ENCODE data around the gene DOCK10. TPM values are rescaled to one million over a fixed set of nuclear protein-coding genes. Genes with fewer than 3 reads are reported as not detected.

DOCK10 gene
- total RNA-seq: 10 to 100 TPM in 1 of 9 donors, 1 to 10 TPM in 7, under 1 TPM in 1; 0.31 to 28.6 (median 2.1) TPM
- 1 to 10 TPM; 1.0 to 2.0 TPM for polyA plus RNA-seq
- long read RNA-seq, donor 1: 0 reads
- long read RNA-seq, donor 2, partial matches to known transcripts: 1 of 1 reads
- long read RNA-seq, donor 2, other reads (novel, unspliced or antisense): 0 of 1 reads
- long read RNA-seq, donor 3: 0 reads

GRCh38 chr2:225041851-225042799 lies at the start of gene DOCK10:
Gene DOCK10 (minus strand): TSS chr2:225042468. CDS start chr2:225042374, 94 bp downstream.
- peaks cover 0 to 39% (median 0%) of the 10 kb centered on the region in 12 donors for H3K4me1 ChIP-seq
- H3K9me3 ChIP-seq: no peaks in the 10 kb centered on the region
- TF ChIP-seq, protein P1, sequence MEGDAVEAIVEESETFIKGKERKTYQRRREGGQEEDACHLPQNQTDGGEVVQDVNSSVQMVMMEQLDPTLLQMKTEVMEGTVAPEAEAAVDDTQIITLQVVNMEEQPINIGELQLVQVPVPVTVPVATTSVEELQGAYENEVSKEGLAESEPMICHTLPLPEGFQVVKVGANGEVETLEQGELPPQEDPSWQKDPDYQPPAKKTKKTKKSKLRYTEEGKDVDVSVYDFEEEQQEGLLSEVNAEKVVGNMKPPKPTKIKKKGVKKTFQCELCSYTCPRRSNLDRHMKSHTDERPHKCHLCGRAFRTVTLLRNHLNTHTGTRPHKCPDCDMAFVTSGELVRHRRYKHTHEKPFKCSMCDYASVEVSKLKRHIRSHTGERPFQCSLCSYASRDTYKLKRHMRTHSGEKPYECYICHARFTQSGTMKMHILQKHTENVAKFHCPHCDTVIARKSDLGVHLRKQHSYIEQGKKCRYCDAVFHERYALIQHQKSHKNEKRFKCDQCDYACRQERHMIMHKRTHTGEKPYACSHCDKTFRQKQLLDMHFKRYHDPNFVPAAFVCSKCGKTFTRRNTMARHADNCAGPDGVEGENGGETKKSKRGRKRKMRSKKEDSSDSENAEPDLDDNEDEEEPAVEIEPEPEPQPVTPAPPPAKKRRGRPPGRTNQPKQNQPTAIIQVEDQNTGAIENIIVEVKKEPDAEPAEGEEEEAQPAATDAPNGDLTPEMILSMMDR (IDR thresholded peaks at IDR 0.05): no peak
- no peak for TF ChIP-seq POLR2A (IDR thresholded peaks at IDR 0.05)
- peak in 2 of 4 donors; percentile 50 to 62 for ATAC-seq
- peak within 1 kb of the TSS; percentile 22 to 81 (median 52) for H3K4me3 ChIP-seq
- H3K27ac ChIP-seq: peak within 1 kb of the TSS in 3 of 12 donors; percentile 26 to 87 (median 34)
- H3K36me3 ChIP-seq: no peaks in the 10 kb centered on the region
- peaks cover 0 to 43% (median 24%) of the 10 kb centered on the region in 9 donors for H3K27me3 ChIP-seq
- intact Hi-C loops (cut with DNase I): no loop called here
- DNase-seq: peak in 3 of 5 donors; percentile 30 to 64 (median 38)
- 1% methylated on average over 40 to 113 of the region's 113 CpGs for WGBS, 4 donors

DNA sequence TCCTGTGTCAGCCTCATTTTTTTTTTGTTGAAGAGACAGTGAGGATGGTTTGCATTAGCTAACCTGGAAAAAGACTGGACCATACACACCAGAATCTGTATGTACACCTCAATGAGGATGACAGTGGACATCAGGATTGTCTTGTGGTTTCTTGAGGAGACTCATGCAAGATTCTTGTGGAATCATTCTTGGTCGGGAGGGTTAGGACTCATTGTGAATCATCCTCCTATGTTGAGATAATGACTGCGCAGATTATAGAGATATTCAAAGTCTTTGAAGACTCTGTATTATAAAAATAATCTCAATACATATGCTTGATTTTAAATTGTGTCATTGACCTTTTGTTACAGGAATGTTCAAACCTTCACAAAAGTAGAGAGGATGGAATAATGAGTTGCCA lies 49.1 kb upstream of the DOCK10 start:
- WGBS, 4 donors: 84 to 92% (median 88%) methylated on average over 2 of the region's 2 CpGs
- H3K36me3 ChIP-seq: no peaks in the 10 kb centered on the region
- no peak for DNase-seq
- no peaks in the 10 kb centered on the region for H3K4me1 ChIP-seq
- TF ChIP-seq POLR2A (IDR thresholded peaks at IDR 0.05): no peak
- TF ChIP-seq, protein P1 (IDR thresholded peaks at IDR 0.05): no peak
- no peak for ATAC-seq
- no peaks in the 10 kb centered on the region for H3K9me3 ChIP-seq
- H3K27me3 ChIP-seq: peaks cover 0 to 4% (median 0%) of the 10 kb centered on the region in 9 donors
- intact Hi-C loops (cut with DNase I): no loop called here
- H3K27ac ChIP-seq: no peak overlapping the region
- H3K4me3 ChIP-seq: no peak overlapping the region

DNA sequence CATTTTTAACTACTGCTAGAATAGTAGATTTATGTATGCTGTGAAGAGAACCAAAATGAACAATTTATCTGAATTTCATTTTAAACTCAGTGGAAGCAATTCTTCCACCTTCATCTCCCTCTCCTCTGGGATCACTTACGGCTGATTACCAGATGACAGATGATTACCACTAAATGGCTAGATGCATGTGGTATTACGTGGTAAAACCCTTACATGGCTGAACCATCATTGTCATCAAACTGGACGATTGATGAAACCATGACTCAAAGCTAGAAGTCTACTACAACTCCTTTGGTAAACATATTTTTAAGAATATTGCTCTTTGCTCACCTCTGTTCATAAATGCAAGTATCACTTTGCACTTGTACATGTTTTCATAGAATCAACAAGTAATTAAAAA lies 48.5 kb upstream of the DOCK10 start:
- Histone ChIP-seq H3K9me3 (no peaks in the 10 kb centered on the region), H3K27me3 (peaks cover 0 to 4% (median 0%) of the 10 kb centered on the region in 9 donors), H3K36me3 (no peaks in the 10 kb centered on the region), H3K4me1 (no peaks in the 10 kb centered on the region), H3K27ac (no peak overlapping the region), H3K4me3 (no peak overlapping the region)
- 65 to 79% (median 69%) methylated on average over 3 of the region's 3 CpGs for WGBS, 4 donors
- DNase-seq: no peak
- no peak for ATAC-seq
- TF ChIP-seq, protein P1 (IDR thresholded peaks at IDR 0.05): no peak
- no peak for TF ChIP-seq POLR2A (IDR thresholded peaks at IDR 0.05)
- intact Hi-C loops (cut with DNase I): no loop called here

DNA sequence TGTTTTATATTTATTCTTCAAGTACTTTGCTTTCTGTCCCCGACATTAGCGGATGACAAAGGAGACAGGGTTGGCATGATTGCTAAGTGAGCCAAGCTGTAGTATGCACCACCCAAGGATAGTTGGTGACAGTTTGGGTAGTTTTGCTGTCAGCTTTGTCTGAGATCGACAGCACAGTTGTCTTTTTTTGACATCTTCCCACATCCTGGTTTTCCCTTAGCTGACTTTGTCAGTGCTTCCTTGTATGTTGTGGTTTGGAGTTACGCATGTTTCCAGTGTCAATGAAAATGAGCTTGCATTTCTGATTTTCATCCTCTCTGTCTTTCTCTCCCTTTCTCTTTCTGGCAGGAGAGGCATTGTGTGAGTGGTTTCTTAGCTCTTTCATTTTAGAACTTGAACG lies 44.6 kb upstream of the DOCK10 start:
- Histone ChIP-seq H3K4me1 (no peaks in the 10 kb centered on the region), H3K4me3 (no peak overlapping the region), H3K36me3 (no peaks in the 10 kb centered on the region), H3K27ac (no peak overlapping the region), H3K9me3 (no peaks in the 10 kb centered on the region), H3K27me3 (no peaks in the 10 kb centered on the region)
- 73 to 83% (median 79%) methylated on average over 5 of the region's 5 CpGs for WGBS, 4 donors
- TF ChIP-seq, protein P1 (IDR thresholded peaks at IDR 0.05): no peak
- ATAC-seq (no peak), DNase-seq (no peak)
- intact Hi-C loops (cut with DNase I): no loop called here

Measured in heart left ventricle (tissue), 16 donors.